K562 (cell line): Measurements from ENCODE around the gene ERAL1. TPM values are rescaled to one million over a fixed set of nuclear protein-coding genes. Genes with fewer than 3 reads are reported as not detected.

Experiments used
- BHLHE40 ChIP-seq: IDR thresholded peaks from 2 replicates; pipeline ENCODE4 v1.6.1; 2011; ENCODE audit warnings: low read length, improper control_type of control experiment
- GABPA ChIP-seq: fragments of 200-800 bp; sonication (Bioruptor generic); conservative IDR thresholded peaks from 2 replicates; pipeline ENCODE4 v1.6.1; 2016; ENCODE audit warnings: low read depth, missing genetic modification characterization, missing compliant biosample characterization
- HLTF ChIP-seq: fragments of 450-650 bp; IDR thresholded peaks from 2 replicates; pipeline ENCODE4 v1.6.1; 2016
- KLF10 ChIP-seq: fragments of 250-450 bp; sonication (Bioruptor Pico); IDR thresholded peaks from 2 replicates; pipeline ENCODE4 v1.6.1; 2021; ENCODE audit warnings: matching md5 sums
- PHB2 ChIP-seq: fragments of 450-650 bp; IDR thresholded peaks from 2 replicates; pipeline ENCODE4 v1.6.1; 2017; ENCODE audit warnings: low read depth
- UBTF ChIP-seq, 2 experiments: IDR thresholded peaks; 2 replicates each; pipeline ENCODE4 v1.6.1; 2012; ENCODE audit warnings: improper control_type of control experiment in 2 of 2, low read depth in 2 of 2, low read length in 2 of 2, borderline replicate concordance in 1 of 2
- ZBTB12 ChIP-seq: fragments of 250-450 bp; sonication (Bioruptor Pico); IDR thresholded peaks from 2 replicates; pipeline ENCODE4 v1.4.0; 2020
- polyA plus RNA-seq, 8 experiments: library from polyadenylated mRNA; depleted of rRNA in 4 of 8; stranded (reverse) in 5 of 8; unstranded in 3 of 8; fragments of >200 nt; fragmentation: Nextera tagmentation in 2 of 8; fragmentation: Illumina TruSeq in 1 of 8; extraction: Ambion mirVana in 2 of 8; extraction: Trizol in 1 of 8; gene quantifications; 2 replicates each; pipeline versions ENCODE4 v1.2.1 to v1.2.3, GENCODE V29; 2011 to 2014; ENCODE audit warnings: inconsistent platforms in 1 of 8, missing spikeins in 1 of 8
- total RNA-seq, 7 experiments: library from RNA; depleted of rRNA in 6 of 7; stranded (reverse); fragments of >200 nt in 6 of 7; fragmentation: Illumina TruSeq in 2 of 7; extraction: Trizol in 2 of 7; gene quantifications; 2 replicates each; pipeline versions ENCODE4 v1.2.1 to v1.2.3, GENCODE V29; 2011 to 2021; ENCODE audit warnings: low replicate concordance in 1 of 7
- TF ChIP-seq, protein P1 (sequence below): sonication (generic); formaldehyde crosslinking; IDR thresholded peaks from 2 replicates; pipeline ENCODE4 v1.8.1; 2022; ENCODE audit warnings: missing genetic modification reagents
- TF ChIP-seq, protein P2 (sequence below): sonication (generic); formaldehyde crosslinking; IDR thresholded peaks from 2 replicates; pipeline ENCODE4 v1.8.0; 2022; ENCODE audit warnings: missing genetic modification reagents, mild to moderate bottlenecking, moderate library complexity, borderline replicate concordance

Gene ERAL1
- total and polyA plus RNA-seq, 9 of the 15 experiments (the other 6 are each of a cell fraction or from before 2014, with no cell fraction given), result 37.5 to 351 (median 106) TPM

GRCh38 chr17:28841901-28842281, 12.9 kb upstream of the ERAL1 start (continued):
- TF ChIP-seq UBTF (IDR thresholded peaks at IDR 0.05; ENCODE audit: borderline replicate concordance in 1 of 2, low read depth in 2 of 2, low read length in 2 of 2) (0 out of 4 replicates have a peak, but pooled peaks of 1 of the 2 experiments have one; percentile 6), HLTF (no peak), KLF10 (no peak), BHLHE40 (no peak), ZBTB12 (no peak), GABPA (tag) (0 out of 2 replicates have a peak, but pooled peaks have one; percentile 23), PHB2 (no peak)
- TF ChIP-seq, protein P1, sequence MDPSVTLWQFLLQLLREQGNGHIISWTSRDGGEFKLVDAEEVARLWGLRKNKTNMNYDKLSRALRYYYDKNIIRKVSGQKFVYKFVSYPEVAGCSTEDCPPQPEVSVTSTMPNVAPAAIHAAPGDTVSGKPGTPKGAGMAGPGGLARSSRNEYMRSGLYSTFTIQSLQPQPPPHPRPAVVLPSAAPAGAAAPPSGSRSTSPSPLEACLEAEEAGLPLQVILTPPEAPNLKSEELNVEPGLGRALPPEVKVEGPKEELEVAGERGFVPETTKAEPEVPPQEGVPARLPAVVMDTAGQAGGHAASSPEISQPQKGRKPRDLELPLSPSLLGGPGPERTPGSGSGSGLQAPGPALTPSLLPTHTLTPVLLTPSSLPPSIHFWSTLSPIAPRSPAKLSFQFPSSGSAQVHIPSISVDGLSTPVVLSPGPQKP (CRISPR knock-in tag), result no peak
- TF ChIP-seq, protein P2, sequence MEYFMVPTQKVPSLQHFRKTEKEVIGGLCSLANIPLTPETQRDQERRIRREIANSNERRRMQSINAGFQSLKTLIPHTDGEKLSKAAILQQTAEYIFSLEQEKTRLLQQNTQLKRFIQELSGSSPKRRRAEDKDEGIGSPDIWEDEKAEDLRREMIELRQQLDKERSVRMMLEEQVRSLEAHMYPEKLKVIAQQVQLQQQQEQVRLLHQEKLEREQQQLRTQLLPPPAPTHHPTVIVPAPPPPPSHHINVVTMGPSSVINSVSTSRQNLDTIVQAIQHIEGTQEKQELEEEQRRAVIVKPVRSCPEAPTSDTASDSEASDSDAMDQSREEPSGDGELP (CRISPR knock-in tag), result no peak
